Activated naive CD4-positive, alpha-beta T cell treated with Interleukin-2 at 50 U/mL for 16 hours (primary cell): ENCODE results near the gene DAB2IP.
"Not testable (repeated sequence)": the region's sequence is repeated elsewhere in the genome, so short reads cannot be mapped to it uniquely, and the experiment has no call there.

ENCODE experiments used
- DNase-seq: peaks from one replicate; pipeline ENCODE4 v3.0.0-alpha.2; 2020

The DAB2IP gene

GRCh38 chr9:121780177-121781040 lies 129.0 kb downstream of the DAB2IP start:
- no peak for DNase-seq

DNA sequence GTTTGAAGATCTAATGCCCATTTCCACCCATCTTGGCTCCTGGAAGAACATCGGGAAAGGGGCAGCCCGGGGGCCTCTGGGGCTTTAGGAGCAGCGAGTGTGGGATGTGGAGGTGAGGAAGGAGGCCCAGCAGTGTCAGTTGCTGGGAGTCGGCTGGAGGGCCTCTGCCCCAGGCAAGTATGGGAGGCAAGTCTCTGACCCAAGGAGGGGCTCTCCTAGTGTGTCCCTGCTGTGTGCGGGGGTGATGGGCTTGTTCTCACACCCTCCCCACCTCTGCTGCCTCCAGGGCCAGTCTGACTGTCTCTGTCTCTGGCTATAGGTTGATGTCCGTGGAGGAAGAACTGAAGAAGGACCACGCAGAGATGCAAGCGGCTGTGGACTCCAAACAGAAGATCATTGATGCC lies 129.7 kb downstream of the DAB2IP start:
- no peak for DNase-seq

DNA sequence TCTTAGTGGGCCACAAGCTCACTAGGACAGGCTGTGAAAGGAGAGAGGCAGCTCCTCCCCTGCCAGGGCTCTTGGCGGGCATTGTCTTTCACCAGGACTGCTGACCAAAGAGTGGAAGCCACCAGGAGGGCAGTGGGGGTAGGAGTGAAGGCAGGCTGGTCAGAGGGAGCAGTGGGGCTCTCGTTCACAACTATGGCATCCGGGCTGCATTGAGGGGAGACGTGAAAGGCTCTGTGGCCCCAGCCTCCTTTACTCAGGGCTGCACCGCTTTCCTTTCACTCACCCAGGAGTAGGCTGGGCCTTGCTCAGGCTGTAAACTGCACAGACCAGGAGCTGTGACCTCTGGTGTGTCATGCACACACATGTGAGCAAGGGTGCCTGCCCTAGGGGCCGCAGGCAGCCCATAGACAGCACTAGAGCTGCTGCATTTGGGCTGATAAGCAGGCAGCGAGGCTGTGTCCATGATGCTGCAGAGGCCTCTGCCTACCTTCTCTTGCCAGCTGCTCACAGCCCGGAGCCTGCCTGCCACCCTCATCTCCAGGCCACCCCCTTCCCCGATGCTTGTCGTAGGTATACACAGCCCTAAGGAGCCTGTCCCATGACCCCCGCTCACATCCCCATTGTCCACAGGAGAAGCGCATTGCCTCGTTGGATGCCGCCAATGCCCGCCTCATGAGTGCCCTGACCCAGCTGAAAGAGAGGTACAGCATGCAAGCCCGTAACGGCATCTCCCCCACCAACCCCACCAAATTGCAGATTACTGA lies 130.4 kb downstream of the DAB2IP start:
- no peak for DNase-seq

DNA sequence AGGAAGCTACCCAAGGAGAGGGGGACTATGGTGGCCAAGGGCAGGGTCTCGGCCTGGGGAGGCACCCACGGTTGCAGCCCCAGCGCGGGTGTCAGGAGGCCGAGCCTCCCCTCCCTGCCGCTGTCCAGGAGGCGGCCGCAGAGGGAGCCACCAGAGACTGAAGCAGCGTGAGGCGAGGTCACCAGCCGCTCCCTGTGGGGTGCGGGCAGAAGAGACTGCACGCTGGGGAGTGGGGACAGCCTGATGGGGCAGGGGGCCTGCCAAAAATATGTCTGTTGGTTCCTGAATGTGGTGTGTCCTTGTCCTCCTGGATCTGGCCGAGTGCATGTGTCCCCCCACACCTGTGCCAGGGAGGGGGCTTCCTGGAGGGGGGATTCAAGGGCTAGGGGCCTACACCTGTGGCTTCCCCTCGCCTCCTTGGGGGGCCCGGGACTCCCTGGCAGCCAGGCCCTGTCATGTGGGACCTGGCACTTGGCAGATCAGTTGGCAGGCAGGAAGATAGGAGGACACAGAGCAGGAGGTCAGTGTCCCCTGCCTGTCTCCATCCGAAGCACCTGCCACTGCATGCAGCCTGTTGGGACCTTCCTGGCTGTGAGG lies 131.2 kb downstream of the DAB2IP start:
- no peak for DNase-seq

GRCh38 chr9:121783111-121783510 lies 131.7 kb downstream of the DAB2IP start:
- no peak for DNase-seq

- DNase-seq: no peak
Observed at GRCh38 chr9:121783521-121784507, 132.4 kb downstream of the DAB2IP start.

GRCh38 chr9:121784731-121785411 lies 133.4 kb downstream of the DAB2IP start:
- DNase-seq: no peak

GRCh38 chr9:121785673-121786542 lies 134.5 kb downstream of the DAB2IP start:
- no peak for DNase-seq

- no peak for DNase-seq
Observed at GRCh38 chr9:121786543-121786948, 135.1 kb downstream of the DAB2IP start.

DNA sequence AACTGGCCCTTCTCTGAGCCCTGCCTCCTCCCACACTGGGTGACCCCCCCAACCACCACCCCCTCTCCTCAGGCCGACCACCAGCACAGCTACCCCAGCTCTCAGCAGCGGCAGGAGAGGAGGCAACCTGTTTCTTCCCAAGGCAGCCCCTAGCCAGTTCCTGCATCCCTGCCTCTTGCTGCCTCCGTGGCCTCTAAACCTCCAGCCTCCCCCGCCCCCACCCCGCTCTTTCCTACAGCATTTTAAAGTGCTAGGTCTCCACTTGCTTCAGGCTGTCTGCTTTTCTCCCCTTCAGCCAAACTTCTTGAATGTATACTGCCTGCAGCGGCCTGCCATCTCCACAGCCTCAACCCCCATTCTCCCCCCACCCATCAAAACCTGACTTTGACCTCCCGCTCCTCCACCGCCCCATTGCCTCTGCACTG lies 135.6 kb downstream of the DAB2IP start:
- no peak for DNase-seq

DNA sequence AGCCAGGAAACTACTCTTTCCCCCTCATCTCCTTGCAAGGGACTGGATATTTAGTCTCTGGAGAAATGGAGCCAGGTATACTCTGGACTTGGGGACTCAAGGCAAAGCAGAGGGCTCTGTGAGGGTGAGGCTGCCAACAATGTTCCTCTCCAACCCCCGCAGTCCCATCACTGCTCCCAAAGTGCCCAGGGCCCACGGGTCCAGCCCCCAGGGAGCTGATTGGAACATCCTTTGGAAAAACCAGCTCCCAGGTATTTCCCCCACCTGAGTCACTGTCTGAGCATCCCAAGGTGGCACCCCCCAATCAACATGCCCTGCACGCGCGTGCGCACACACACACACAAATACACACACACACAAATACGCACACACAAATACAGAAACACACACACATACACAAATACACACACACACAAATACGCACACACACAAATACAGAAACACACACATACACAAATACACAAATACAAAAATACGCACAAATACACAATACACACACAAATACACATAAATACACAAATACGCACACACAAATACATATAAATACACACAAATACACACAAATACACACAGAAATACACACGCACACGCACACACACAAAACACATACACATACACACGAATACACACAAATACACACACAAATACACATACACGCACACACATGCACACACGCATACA lies 137.4 kb downstream of the DAB2IP start:
- no peak for DNase-seq

- no peak for DNase-seq
Observed at GRCh38 chr9:121790841-121791240, 139.4 kb downstream of the DAB2IP start.

- not testable (repeated sequence) for DNase-seq
Observed at GRCh38 chr9:121792476-121792875, 141.0 kb downstream of the DAB2IP start.

DNA sequence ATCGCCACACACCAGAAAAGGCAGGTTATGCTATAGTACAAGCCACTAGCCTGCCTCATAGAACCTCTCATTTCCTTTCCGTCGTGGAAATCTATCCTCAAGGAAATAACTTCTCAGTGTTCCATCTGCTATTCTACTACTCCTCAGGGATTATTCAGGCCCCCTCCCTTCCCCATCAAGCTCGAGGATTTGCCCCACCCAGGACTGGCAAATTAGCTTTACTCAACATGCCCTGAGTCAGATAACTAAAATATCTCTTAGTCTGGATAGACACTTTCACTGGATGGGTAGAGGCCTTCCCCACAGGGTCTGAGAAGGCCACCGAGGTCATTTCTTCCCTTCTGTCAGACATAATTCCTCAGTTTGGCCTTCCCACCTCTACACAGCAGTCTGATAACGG lies 142.9 kb downstream of the DAB2IP start:
- DNase-seq: not testable (repeated sequence)

- DNase-seq: no peak
Observed at GRCh38 chr9:121797081-121797480, 145.6 kb downstream of the DAB2IP start.

DNA sequence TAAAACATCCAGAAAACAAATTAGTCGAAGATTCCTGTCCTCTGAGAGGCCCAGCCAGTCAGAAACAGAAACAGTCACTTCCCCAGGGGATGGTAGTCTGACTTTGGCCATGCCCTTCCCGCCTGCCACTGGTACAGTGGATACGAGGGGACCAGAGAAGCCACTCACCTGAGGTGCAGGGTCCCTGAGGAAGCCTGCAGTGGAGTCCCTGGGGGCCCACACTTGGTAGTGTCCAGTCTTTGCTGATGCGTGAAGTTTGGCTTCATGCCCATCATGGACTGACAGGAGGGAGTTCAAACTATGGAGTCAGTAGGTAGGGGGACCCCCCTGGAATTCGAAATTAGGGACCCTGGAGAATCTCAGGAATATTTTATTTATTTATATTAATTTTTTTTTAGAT lies 147.5 kb downstream of the DAB2IP start:
- no peak for DNase-seq

- DNase-seq: no peak
Observed at GRCh38 chr9:121800376-121800775, 148.9 kb downstream of the DAB2IP start.

DNA sequence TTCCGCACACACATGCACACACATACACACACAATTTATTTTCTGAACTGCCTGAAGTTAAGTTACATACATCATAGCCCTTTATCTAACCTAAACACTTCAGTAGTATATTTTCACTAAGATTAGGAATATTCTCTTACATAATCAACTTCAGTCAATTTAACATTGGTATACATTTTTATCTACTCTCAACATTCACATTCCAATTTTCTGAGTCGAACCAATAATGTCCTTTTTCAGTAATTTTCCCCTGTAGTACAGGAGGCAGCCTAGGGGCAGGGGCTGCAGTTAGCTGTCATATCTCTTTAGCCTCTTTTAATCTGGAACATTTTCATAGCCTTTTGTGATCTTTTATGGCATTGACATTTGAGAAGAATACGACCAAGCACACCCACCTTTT lies 150.1 kb downstream of the DAB2IP start:
- DNase-seq: no peak

- DNase-seq: no peak
Observed at GRCh38 chr9:121802753-121803152, 151.3 kb downstream of the DAB2IP start.
